ENCODE results near the gene LRAT. TPM values are rescaled to one million over a fixed set of nuclear protein-coding genes. Genes with fewer than 3 reads are reported as not detected.
A peak's percentile ranks its signal among the peaks of the same experiment; 100 is the strongest.

Gene LRAT
- total RNA-seq, 1 donor from 2014 or later: not detected

DNA sequence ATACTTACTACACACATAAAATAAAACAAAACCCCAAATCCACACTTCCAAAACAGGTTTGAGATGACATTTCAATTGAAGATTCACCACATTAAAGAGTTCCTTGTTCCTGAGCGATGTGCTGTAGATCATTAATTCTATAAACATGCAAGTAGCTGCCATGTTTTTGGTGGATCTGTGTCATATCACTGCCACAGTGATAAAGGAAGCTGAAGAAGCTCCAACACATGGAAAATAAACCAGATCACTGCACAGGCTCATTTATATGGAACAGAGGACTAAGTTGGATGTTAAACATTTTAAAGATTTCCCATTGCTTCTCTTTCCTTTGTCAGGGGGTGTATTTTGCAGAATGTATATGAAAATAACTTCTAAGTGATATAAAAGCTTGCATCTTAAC lies 34.5 kb downstream of the LRAT start:
- no peaks in the 10 kb centered on the region for H3K36me3 ChIP-seq
- intact Hi-C loops (cut with micrococcal nuclease): loop anchor here (10.0 kb wide), 1 partner anchor 223 kb away; the partner anchor contains the start of gene PLRG1
- H3K9me3 ChIP-seq (replicated peaks): peaks cover 4% of the 10 kb centered on the region
- no peak overlapping the region for H3K27ac ChIP-seq (replicated peaks)
- no peaks in the 10 kb centered on the region for H3K4me1 ChIP-seq
- TF ChIP-seq CTCF (IDR thresholded peaks at IDR 0.05; ENCODE audit: borderline replicate concordance): no peak
- DNase-seq: no peak
- peaks cover 40% of the 10 kb centered on the region for H3K27me3 ChIP-seq (ENCODE audit: low read depth)
- no peak overlapping the region for H3K4me3 ChIP-seq

GRCh38 chr4:154779362-154779947 lies 35.7 kb downstream of the LRAT start:
- no peak for DNase-seq
- intact Hi-C loops (cut with micrococcal nuclease): loop anchor here (10.0 kb wide), 1 partner anchor 225 kb away; the partner anchor contains the start of gene PLRG1

DNA sequence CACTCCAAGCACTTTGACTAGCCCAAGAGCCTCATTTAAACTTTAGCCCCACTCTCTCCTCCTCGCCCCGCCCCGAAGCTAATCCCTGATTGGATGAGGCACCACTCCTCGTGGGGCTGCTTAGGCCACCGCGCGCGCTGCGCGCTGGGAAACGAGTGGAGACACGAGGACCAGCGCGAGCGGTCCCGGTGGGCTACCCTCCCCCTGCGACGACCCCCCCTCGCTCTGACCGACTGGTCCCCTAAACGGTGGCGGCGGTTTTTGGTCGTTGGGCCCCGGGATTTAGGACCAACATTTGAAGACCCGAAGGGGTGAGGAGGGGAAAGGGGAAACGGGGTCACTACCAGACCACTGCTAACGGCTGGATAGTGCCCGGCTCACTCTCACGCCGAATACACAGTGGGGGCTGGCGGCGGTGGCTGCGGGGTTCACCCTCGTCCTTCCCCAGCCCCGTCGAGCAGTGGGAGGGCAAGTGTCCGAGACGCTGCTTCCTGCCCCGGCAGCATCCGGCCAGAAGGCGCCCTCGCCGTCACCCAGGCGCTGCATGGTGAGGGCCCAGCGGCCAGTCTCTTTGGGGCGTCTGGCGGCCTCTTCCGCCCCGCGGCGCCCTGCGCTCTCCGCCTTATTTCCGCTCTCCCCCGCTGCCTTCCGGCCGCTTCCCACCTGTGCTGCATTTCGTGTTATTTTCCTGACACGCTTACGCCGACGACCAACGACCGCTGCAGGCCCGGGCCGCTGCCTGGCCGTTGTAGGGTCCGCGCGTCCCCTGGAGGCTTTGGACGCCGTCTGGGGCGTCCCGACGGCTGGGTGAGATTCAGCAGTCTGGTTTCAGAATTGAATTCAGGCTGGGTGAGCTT lies 37.6 kb downstream of the LRAT start, which contains the start of gene RBM46:
RBM46 (plus strand) TSS at position 147 of the 857 bp plus-strand sequence. CDS start 15,481 bp downstream, outside the sequence.
- Histone ChIP-seq H3K9me3 (replicated peaks) (no peaks in the 10 kb centered on the region), H3K27ac (replicated peaks) (no peak within 1 kb of the TSS), H3K4me3 (no peak within 1 kb of the TSS), H3K27me3 (ENCODE audit: low read depth) (peaks cover 40% of the 10 kb centered on the region), H3K36me3 (no peaks in the 10 kb centered on the region), H3K4me1 (no peaks in the 10 kb centered on the region)
- TF ChIP-seq CTCF (IDR thresholded peaks at IDR 0.05; ENCODE audit: borderline replicate concordance): no peak
- DNase-seq: no peak
- intact Hi-C loops (cut with micrococcal nuclease): no loop called here

More at GRCh38 chr4:154779362-154779947, 35.7 kb downstream of the LRAT start:
- TF ChIP-seq CTCF (IDR thresholded peaks at IDR 0.05; ENCODE audit: borderline replicate concordance): peak; percentile 49
- Histone ChIP-seq H3K27me3 (ENCODE audit: low read depth) (peaks cover 40% of the 10 kb centered on the region), H3K27ac (replicated peaks) (no peak overlapping the region), H3K36me3 (no peaks in the 10 kb centered on the region), H3K4me3 (no peak overlapping the region), H3K9me3 (replicated peaks) (no peaks in the 10 kb centered on the region), H3K4me1 (no peaks in the 10 kb centered on the region)

- H3K27ac ChIP-seq (replicated peaks): no peak overlapping the region
- intact Hi-C loops (cut with micrococcal nuclease): no loop called here
- TF ChIP-seq CTCF (IDR thresholded peaks at IDR 0.05; ENCODE audit: borderline replicate concordance): no peak
- DNase-seq: no peak
- peaks cover 34% of the 10 kb centered on the region for H3K27me3 ChIP-seq (ENCODE audit: low read depth)
- no peaks in the 10 kb centered on the region for H3K9me3 ChIP-seq (replicated peaks)
- no peaks in the 10 kb centered on the region for H3K4me1 ChIP-seq
- no peaks in the 10 kb centered on the region for H3K36me3 ChIP-seq
- no peak overlapping the region for H3K4me3 ChIP-seq
Measured at GRCh38 chr4:154781983-154782293, 38.1 kb downstream of the LRAT start.

Other genes starting within 250 kb of the LRAT start
- gene PLRG1, start 193.6 kb upstream of the LRAT start, total RNA-seq: 37.8 TPM
- gene FGB, start 181.0 kb upstream of the LRAT start, total RNA-seq: not detected
- not detected for gene FGA, start 153.3 kb upstream of the LRAT start, total RNA-seq
- gene FGG, start 131.3 kb upstream of the LRAT start, total RNA-seq: not detected
- not detected for gene RBM46, start 37.3 kb downstream of the LRAT start, total RNA-seq

Measured in left ventricle myocardium inferior (tissue), 1 donor.